Nephron progenitor cell (in vitro differentiated cells): ENCODE data around the gene STYXL1.

Source experiments
- DNase-seq: peaks from one replicate; pipeline ENCODE4 v3.0.0; 2021
- H3K27ac Mint-ChIP-seq: 2 replicates; pipeline ENCODE4 v1.8.0; 2021; ENCODE audit warnings: mild to moderate bottlenecking, moderate library complexity, mixed read lengths
- H3K27me3 Mint-ChIP-seq: 2 replicates; pipeline ENCODE4 v1.8.0; 2021; ENCODE audit warnings: mild to moderate bottlenecking, low read depth, mixed read lengths; ENCODE audit not compliant: poor library complexity
- H3K36me3 Mint-ChIP-seq: 2 replicates; pipeline ENCODE4 v1.8.0; 2021; ENCODE audit warnings: low read depth, mixed read lengths
- H3K4me1 Mint-ChIP-seq: 2 replicates; pipeline ENCODE4 v1.8.0; 2021; ENCODE audit warnings: mixed read lengths
- H3K4me3 Mint-ChIP-seq: 2 replicates; pipeline ENCODE4 v1.8.0; 2021; ENCODE audit warnings: mild to moderate bottlenecking, moderate library complexity, mixed read lengths
- H3K9me3 Mint-ChIP-seq: 2 replicates; pipeline ENCODE4 v1.8.0; 2021; ENCODE audit warnings: mild to moderate bottlenecking, moderate library complexity, mixed read lengths
- TF ChIP-seq, protein P1 (sequence below): fragments of 200-600 bp; sonication (generic); IDR thresholded peaks from 2 replicates; pipeline ENCODE4 v1.5.0; 2021; ENCODE audit warnings: antibody characterized with exemption

STYXL1 gene

GRCh38 chr7:76066716-76067503 lies 19.1 kb upstream of the STYXL1 start:
- H3K4me1 Mint-ChIP-seq = no peaks in the 10 kb centered on the region
- no peak overlapping the region for H3K27ac Mint-ChIP-seq

DNA sequence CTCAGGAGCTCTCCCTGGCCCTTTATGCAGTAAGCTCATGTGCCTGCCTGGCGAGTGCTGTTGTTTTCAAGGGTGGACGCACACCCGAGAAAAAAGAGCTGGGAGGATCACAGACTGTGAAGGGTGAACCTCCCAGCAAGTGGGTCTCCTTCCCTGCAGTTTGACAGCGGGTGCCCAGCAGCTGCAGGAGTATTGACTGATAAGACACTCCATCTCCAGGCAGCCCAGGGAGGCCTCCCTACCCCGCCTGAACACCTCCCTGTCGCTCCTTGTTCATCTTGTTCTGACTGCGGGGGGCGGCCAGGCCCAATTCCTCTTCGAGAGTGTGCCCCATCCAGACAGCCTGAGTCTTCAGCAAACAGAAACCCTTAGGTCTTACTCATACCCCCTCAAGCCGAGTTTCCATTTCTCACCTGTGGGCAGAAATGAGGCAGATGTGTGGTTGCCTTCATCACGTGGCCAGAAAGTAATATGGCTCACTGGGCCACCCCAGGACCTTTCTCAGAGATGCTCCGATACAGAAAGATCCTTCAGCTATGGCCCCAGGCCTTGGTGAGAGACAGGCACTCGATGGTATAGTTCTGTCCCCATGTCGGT lies 17.3 kb upstream of the STYXL1 start:
- H3K36me3 Mint-ChIP-seq = peaks cover 45% of the 10 kb centered on the region
- no peak overlapping the region for H3K4me3 Mint-ChIP-seq
- TF ChIP-seq, protein P1, sequence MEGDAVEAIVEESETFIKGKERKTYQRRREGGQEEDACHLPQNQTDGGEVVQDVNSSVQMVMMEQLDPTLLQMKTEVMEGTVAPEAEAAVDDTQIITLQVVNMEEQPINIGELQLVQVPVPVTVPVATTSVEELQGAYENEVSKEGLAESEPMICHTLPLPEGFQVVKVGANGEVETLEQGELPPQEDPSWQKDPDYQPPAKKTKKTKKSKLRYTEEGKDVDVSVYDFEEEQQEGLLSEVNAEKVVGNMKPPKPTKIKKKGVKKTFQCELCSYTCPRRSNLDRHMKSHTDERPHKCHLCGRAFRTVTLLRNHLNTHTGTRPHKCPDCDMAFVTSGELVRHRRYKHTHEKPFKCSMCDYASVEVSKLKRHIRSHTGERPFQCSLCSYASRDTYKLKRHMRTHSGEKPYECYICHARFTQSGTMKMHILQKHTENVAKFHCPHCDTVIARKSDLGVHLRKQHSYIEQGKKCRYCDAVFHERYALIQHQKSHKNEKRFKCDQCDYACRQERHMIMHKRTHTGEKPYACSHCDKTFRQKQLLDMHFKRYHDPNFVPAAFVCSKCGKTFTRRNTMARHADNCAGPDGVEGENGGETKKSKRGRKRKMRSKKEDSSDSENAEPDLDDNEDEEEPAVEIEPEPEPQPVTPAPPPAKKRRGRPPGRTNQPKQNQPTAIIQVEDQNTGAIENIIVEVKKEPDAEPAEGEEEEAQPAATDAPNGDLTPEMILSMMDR = no peak
- DNase-seq = no peak
- peak overlapping the region; percentile 59 for H3K27ac Mint-ChIP-seq
- H3K9me3 Mint-ChIP-seq = no peaks in the 10 kb centered on the region
- no peaks in the 10 kb centered on the region for H3K4me1 Mint-ChIP-seq
- H3K27me3 Mint-ChIP-seq = peaks cover 3% of the 10 kb centered on the region

More at GRCh38 chr7:76066716-76067503, 19.1 kb upstream of the STYXL1 start:
- H3K36me3 Mint-ChIP-seq = peaks cover 41% of the 10 kb centered on the region
- H3K4me3 Mint-ChIP-seq = no peak overlapping the region
- TF ChIP-seq, protein P1 = no peak
- DNase-seq = no peak
- H3K9me3 Mint-ChIP-seq = no peaks in the 10 kb centered on the region
- H3K27me3 Mint-ChIP-seq = peaks cover 3% of the 10 kb centered on the region

DNA sequence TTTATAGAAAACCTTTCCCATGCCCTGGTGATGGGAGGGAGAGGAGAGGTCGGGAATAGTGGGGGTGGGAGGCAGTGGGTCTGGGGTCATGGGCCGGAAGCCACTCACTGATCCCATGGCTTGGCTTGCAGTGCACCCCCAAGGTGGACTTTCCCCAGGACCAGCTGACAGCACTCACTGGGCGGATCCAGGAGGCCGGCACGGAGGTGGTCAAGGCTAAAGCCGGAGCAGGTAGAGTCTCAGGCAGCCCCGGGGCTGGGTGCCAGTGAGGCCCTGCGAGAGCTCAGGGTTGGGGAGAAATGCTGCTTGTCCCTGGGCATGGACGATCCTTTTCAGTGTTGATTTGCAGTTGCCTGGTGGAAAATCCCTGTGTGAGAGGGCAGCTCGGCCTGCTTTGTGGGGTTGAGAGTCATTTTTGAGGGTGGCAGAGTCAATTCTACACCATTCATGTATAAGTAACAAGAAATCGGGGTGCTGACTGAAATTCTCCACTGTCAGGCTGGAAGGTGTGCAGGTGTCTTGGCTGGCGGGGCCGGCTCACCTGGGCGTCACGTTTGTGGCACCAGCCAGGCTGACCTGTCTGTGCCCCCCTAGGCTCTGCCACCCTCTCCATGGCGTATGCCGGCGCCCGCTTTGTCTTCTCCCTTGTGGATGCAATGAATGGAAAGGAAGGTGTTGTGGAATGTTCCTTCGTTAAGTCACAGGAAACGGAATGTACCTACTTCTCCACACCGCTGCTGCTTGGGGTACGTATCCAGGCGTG lies 16.6 kb upstream of the STYXL1 start:
- no peaks in the 10 kb centered on the region for H3K4me1 Mint-ChIP-seq
- TF ChIP-seq, protein P1 = no peak
- no peak overlapping the region for H3K27ac Mint-ChIP-seq
- H3K27me3 Mint-ChIP-seq = peaks cover 3% of the 10 kb centered on the region
- no peaks in the 10 kb centered on the region for H3K9me3 Mint-ChIP-seq
- H3K36me3 Mint-ChIP-seq = peaks cover 48% of the 10 kb centered on the region
- no peak for DNase-seq
- H3K4me3 Mint-ChIP-seq = no peak overlapping the region

DNA sequence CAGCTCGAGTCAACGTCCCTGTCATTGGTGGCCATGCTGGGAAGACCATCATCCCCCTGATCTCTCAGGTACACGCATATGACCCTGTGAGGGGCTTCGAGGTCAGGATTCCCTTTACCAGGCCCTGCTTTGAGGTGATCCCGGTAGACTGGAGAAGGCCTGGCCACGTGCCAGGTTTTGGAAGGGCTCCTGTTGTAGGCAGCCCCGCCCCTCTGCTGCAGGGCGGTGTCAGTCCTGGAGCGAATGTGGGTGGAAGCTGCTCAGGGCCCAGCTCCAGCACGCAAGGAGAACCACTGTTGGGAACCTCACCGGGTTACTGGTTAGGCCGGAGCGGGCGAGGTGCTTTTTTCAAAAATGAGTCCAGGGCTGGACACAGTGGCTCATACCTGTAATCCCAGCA lies 15.7 kb upstream of the STYXL1 start:
- Mint-ChIP-seq H3K4me1 (no peaks in the 10 kb centered on the region), H3K27me3 (peaks cover 3% of the 10 kb centered on the region), H3K9me3 (no peaks in the 10 kb centered on the region), H3K27ac (no peak overlapping the region), H3K4me3 (no peak overlapping the region), H3K36me3 (peaks cover 49% of the 10 kb centered on the region)
- no peak for DNase-seq
- TF ChIP-seq, protein P1 = no peak

DNA sequence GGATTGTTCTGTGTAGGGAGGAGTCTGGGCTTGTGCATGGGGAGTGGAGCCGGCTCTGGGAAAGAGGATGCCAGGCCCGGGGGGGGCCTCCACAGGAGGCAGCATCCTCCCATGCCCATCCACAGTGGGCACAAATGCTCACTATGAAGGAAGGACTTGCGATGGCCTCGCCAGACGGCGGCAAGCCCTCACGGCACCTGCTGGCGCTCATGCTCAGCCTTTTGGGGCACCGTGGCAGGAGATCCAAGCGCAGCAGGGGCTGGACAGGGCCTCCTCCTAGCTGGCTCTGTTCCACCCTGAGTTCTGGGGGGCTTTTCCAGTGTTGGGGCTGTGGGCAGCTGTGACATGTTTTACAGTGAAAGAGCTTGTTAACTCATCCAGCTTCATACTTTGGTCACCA lies 15.3 kb upstream of the STYXL1 start:
- peaks cover 3% of the 10 kb centered on the region for H3K27me3 Mint-ChIP-seq
- no peak for DNase-seq
- H3K4me1 Mint-ChIP-seq = no peaks in the 10 kb centered on the region
- TF ChIP-seq, protein P1 = no peak
- no peak overlapping the region for H3K27ac Mint-ChIP-seq
- H3K4me3 Mint-ChIP-seq = no peak overlapping the region
- peaks cover 53% of the 10 kb centered on the region for H3K36me3 Mint-ChIP-seq
- no peaks in the 10 kb centered on the region for H3K9me3 Mint-ChIP-seq
